Neural progenitor cell (in vitro differentiated cells): ENCODE measurements around the gene SAMMSON.

ENCODE experiments used
- EZH2 ChIP-seq: fragments of 200-600 bp; sonication (generic); IDR thresholded peaks from 2 replicates; pipeline ENCODE4 v1.6.1; 2017; ENCODE audit warnings: antibody characterized with exemption, mild to moderate bottlenecking, moderate library complexity
- TF ChIP-seq, protein P1 (sequence below): fragments of 200-600 bp; sonication (generic); IDR thresholded peaks from 2 replicates; pipeline ENCODE4 v1.5.1; 2017; ENCODE audit warnings: antibody characterized with exemption, mild to moderate bottlenecking

DNA sequence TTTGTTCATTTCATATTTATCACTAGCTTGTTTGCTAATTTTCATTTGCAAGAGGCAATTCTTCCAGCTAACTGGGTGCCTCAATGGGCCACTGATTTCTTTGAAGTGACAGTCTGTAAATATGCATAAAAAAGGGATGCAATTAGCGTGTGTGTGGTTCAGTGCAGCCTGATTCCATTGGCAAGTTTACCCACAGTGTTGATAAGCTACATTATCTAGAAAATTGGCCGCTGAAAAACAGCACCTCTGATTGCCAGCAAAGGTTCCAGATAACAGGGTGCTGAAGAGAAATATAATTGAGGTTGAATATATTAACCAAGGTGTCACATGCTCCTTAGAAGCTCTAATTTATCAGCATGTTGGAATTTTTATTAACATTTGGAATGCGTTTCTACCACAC lies 76.9 kb downstream of the SAMMSON start:
- TF ChIP-seq, protein P1, sequence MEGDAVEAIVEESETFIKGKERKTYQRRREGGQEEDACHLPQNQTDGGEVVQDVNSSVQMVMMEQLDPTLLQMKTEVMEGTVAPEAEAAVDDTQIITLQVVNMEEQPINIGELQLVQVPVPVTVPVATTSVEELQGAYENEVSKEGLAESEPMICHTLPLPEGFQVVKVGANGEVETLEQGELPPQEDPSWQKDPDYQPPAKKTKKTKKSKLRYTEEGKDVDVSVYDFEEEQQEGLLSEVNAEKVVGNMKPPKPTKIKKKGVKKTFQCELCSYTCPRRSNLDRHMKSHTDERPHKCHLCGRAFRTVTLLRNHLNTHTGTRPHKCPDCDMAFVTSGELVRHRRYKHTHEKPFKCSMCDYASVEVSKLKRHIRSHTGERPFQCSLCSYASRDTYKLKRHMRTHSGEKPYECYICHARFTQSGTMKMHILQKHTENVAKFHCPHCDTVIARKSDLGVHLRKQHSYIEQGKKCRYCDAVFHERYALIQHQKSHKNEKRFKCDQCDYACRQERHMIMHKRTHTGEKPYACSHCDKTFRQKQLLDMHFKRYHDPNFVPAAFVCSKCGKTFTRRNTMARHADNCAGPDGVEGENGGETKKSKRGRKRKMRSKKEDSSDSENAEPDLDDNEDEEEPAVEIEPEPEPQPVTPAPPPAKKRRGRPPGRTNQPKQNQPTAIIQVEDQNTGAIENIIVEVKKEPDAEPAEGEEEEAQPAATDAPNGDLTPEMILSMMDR, result no peak
- no peak for TF ChIP-seq EZH2
